Calu3 (cell line): ENCODE data around the gene SLC6A9. TPM values are rescaled to one million over a fixed set of nuclear protein-coding genes. Genes with fewer than 3 reads are reported as not detected.

Experiments used
- BruUV-seq: library from RNA; stranded (reverse); fragments of 400-500 nt; replicated peaks from 2 replicates; lab custom pipeline; 2021; lab: Mats Ljungman, UMichigan
- CTCF ChIA-PET: fragments of 300-600 bp; sonication (Branson Sonifier 250); formaldehyde crosslinking; loops from one replicate; lab custom pipeline; 2022; ENCODE audit warnings: antibody characterized with exemption; lab: Charles Lee
- DNase-seq: peaks from one replicate; pipeline ENCODE4 v3.0.0; 2022
- H3K27ac Mint-ChIP-seq: one replicate; pipeline ENCODE4 v1.8.0; 2022; ENCODE audit warnings: mixed read lengths; ENCODE audit not compliant: unreplicated experiment
- H3K27me3 Mint-ChIP-seq: one replicate; pipeline ENCODE4 v1.8.0; 2022; ENCODE audit warnings: mixed read lengths; ENCODE audit not compliant: unreplicated experiment
- H3K36me3 Mint-ChIP-seq: one replicate; pipeline ENCODE4 v1.8.0; 2022; ENCODE audit warnings: mild to moderate bottlenecking, moderate library complexity, mixed read lengths; ENCODE audit not compliant: insufficient read depth, unreplicated experiment
- H3K4me1 Mint-ChIP-seq: one replicate; pipeline ENCODE4 v1.8.0; 2022; ENCODE audit warnings: mild to moderate bottlenecking, low read depth, mixed read lengths; ENCODE audit not compliant: unreplicated experiment
- H3K4me3 Mint-ChIP-seq: one replicate; pipeline ENCODE4 v1.8.0; 2022; ENCODE audit warnings: mild to moderate bottlenecking, low read depth, moderate library complexity, mixed read lengths; ENCODE audit not compliant: unreplicated experiment
- H3K9me3 Mint-ChIP-seq: one replicate; pipeline ENCODE4 v1.8.0; 2022; ENCODE audit warnings: low read depth, mixed read lengths; ENCODE audit not compliant: unreplicated experiment
- intact Hi-C: fragments of 100-400 bp; cut with micrococcal nuclease; formaldehyde crosslinking; loops from one replicate; pipeline ENCODE4 v1.10.0; 2022; ENCODE audit not compliant: unreplicated experiment
- total RNA-seq: library from RNA; stranded (reverse); gene quantifications from 2 replicates; pipeline ENCODE4 v1.2.3, GENCODE V29; 2022
- TF ChIP-seq, protein P1 (sequence below): fragments of 200-600 bp; IDR thresholded peaks from one replicate; pipeline ENCODE4 v1.8.0; 2022; ENCODE audit warnings: antibody characterized with exemption; ENCODE audit not compliant: unreplicated experiment

The SLC6A9 gene
- total RNA-seq, 1 experiment from 2014 or later: 18.2 TPM

DNA sequence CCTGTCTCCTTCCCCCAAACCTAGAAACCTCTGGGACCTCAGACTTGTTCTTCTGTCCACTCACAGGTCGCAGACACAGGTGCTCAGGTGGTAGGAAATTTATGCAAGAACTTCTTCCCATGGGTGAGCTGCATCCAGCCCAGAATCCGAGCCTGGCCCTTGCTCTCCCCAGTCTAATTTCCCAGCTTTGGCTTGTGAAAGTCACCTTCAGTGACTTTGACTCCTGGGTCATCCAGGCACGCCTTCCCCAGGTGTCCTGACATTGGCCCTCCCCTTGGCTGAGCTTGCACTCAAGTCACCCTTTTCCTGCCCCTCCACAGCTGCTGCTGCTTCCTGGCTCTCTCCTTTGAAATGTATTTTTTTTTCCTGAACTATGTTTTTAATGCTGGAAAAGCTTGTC lies 77.9 kb downstream of the SLC6A9 start:
- no TSS peak for BruUV-seq

DNA sequence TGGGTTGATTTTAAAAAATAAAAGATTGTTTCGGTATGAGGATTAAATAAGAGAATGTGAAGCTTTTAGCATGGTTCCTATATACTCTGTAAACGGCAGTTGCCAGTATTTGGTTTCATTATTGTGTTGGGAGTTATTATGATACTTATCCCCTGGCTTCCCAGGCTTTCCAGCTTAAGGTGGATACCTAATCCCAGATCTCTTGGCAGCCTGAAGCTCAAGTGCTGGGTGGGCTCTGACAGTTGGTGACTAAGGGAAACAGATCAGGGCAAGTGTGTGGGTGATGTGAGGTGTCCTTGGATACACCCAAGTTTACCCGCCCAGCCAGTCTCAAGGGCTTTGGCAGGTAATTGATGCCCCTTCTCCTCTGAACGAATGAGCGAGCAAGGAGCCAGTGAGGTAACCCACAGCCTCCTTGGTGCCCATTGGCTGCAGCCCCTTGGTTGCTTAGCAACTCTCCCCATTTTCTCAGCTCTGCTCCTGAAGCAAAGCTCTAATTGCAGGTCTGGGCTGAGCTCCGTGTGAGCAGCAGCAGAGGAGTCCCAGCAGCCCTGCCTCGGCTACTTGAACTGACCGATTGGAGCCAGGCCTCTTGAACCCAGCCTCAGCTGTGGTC lies 78.4 kb downstream of the SLC6A9 start:
- no peak for DNase-seq
- TF ChIP-seq, protein P1, sequence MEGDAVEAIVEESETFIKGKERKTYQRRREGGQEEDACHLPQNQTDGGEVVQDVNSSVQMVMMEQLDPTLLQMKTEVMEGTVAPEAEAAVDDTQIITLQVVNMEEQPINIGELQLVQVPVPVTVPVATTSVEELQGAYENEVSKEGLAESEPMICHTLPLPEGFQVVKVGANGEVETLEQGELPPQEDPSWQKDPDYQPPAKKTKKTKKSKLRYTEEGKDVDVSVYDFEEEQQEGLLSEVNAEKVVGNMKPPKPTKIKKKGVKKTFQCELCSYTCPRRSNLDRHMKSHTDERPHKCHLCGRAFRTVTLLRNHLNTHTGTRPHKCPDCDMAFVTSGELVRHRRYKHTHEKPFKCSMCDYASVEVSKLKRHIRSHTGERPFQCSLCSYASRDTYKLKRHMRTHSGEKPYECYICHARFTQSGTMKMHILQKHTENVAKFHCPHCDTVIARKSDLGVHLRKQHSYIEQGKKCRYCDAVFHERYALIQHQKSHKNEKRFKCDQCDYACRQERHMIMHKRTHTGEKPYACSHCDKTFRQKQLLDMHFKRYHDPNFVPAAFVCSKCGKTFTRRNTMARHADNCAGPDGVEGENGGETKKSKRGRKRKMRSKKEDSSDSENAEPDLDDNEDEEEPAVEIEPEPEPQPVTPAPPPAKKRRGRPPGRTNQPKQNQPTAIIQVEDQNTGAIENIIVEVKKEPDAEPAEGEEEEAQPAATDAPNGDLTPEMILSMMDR: no peak
- peaks cover 9% of the 10 kb centered on the region for H3K4me1 Mint-ChIP-seq
- intact Hi-C loops: no loop called here
- no peak overlapping the region for H3K27ac Mint-ChIP-seq
- H3K27me3 Mint-ChIP-seq: no peaks in the 10 kb centered on the region
- BruUV-seq: no TSS peak
- CTCF ChIA-PET: interaction anchor here (0.5 kb wide), 1 partner anchor 282 kb away, joined by 3 read pairs; no protein-coding TSS in a partner anchor
- H3K36me3 Mint-ChIP-seq: no peaks in the 10 kb centered on the region
- H3K9me3 Mint-ChIP-seq: no peaks in the 10 kb centered on the region
- no peak overlapping the region for H3K4me3 Mint-ChIP-seq

More for the DNA sequence above, 77.9 kb downstream of the SLC6A9 start:
- H3K27me3 Mint-ChIP-seq: no peaks in the 10 kb centered on the region
- H3K4me3 Mint-ChIP-seq: no peak overlapping the region
- no peaks in the 10 kb centered on the region for H3K36me3 Mint-ChIP-seq
- CTCF ChIA-PET: interaction anchor here (0.5 to 0.7 kb wide), 2 partner anchors 283 to 1602 kb away, joined by 3 read pairs; no protein-coding TSS in a partner anchor
- TF ChIP-seq, protein P1: no peak
- DNase-seq: no peak
- H3K4me1 Mint-ChIP-seq: peaks cover 9% of the 10 kb centered on the region
- no peaks in the 10 kb centered on the region for H3K9me3 Mint-ChIP-seq
- intact Hi-C loops: no loop called here
- no peak overlapping the region for H3K27ac Mint-ChIP-seq

DNA sequence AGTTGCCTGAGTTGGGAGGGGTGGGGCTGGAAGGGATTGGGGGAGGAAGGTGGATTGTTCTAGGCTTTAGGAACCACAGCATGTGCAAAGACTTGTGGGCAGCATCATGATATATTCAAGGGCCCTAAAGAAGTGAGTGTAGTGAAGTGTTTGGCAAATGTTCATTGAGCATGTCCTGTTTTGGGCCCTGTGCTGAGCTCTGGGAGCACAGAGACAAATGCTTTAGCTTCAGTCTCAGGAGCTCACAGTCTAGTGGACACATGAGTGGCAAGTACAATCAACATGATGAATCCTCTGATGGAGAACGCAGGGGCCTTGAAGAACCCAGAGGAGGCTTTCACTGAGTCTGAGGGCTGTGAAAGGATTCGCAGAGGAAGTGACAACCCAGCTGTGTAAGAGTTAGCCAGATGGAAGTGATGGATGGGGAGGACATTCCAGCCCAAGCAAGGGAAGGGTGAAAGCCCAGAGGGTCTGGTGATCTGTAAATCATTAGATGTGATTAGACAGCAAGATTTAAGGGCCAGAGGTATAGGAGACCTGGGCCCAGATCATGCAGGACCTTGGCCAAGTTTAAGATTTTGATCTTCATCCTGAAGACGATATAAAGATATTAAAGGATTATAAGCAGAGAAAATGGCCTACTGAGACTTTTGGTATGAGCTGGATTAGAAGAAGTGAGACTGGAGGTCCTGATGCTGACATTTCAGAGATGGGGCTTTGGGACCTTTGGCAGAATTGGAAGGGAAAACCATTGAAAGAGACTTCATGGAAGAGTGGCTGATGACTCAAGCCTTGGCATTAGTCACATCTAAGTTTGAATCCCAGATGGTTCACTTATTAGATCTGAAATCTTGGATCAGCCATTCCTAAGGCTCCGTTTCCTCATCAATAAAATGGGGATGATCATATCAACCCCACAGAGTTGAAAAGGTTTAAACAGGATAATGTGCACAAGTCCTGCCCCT lies 80.0 kb downstream of the SLC6A9 start:
- DNase-seq: no peak
- TF ChIP-seq, protein P1: no peak
- Mint-ChIP-seq H3K27me3 (no peaks in the 10 kb centered on the region), H3K27ac (no peak overlapping the region), H3K4me1 (peaks cover 9% of the 10 kb centered on the region), H3K9me3 (no peaks in the 10 kb centered on the region), H3K4me3 (no peak overlapping the region), H3K36me3 (peaks cover 13% of the 10 kb centered on the region)
- BruUV-seq: no TSS peak
- CTCF ChIA-PET: interaction anchor here (0.7 kb wide), 1 partner anchor 105 kb away, joined by 3 read pairs; no protein-coding TSS in a partner anchor
- intact Hi-C loops: no loop called here

DNA sequence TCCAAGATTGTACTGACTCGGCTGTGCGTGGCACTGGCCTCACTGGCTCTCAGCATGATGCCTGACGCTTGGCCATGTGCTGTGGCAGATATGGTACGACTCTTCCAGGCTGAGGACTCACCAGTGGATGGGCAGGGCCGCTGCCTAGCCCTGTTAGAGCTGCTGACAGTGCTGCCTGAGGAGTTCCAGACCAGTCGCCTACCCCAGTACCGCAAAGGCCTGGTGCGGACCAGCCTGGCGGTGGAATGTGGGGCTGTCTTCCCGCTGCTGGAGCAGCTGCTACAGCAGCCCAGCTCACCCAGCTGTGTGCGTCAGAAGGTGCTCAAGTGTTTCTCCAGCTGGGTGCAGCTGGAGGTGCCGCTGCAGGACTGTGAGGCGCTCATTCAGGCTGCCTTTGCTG lies 81.6 kb downstream of the SLC6A9 start:
- Mint-ChIP-seq H3K4me3 (no peak overlapping the region), H3K9me3 (no peaks in the 10 kb centered on the region), H3K27me3 (no peaks in the 10 kb centered on the region), H3K27ac (no peak overlapping the region), H3K36me3 (peaks cover 16% of the 10 kb centered on the region), H3K4me1 (peaks cover 17% of the 10 kb centered on the region)
- CTCF ChIA-PET: interaction anchor here (0.6 to 1.4 kb wide), 3 partner anchors 13 to 889 kb away, joined by 3 to 7 read pairs (median 3); partner anchors contain the start of gene DPH2
- TF ChIP-seq, protein P1: no peak
- no TSS peak for BruUV-seq
- DNase-seq: no peak
- intact Hi-C loops: no loop called here
